Testis (tissue), 3 donors: Measurements from ENCODE around the gene FOXB1. TPM values are rescaled to one million over a fixed set of nuclear protein-coding genes. Genes with fewer than 3 reads are reported as not detected.

Experiments
- DNase-seq: peaks from one replicate; pipeline ENCODE4 v3.0.0-alpha.2; 2019
- H3K27ac ChIP-seq, 2 donors: fragments of 200-600 bp; sonication (generic); one replicate each; pipeline ENCODE4 v1.5.1; 2019
- H3K27me3 ChIP-seq: fragments of 200-600 bp; sonication (generic); one replicate; pipeline ENCODE4 v1.5.1; 2019
- H3K36me3 ChIP-seq: fragments of 200-600 bp; sonication (generic); one replicate; pipeline ENCODE4 v1.5.1; 2017; ENCODE audit warnings: low read depth; ENCODE audit errors: missing control alignments
- H3K4me1 ChIP-seq: fragments of 200-600 bp; sonication (generic); one replicate; pipeline ENCODE4 v1.5.1; 2019
- H3K4me3 ChIP-seq, 2 donors: fragments of 200-600 bp; sonication (generic); one replicate each; pipeline ENCODE4 v1.5.1; 2017 to 2019
- H3K9me3 ChIP-seq: fragments of 200-600 bp; sonication (generic); one replicate; pipeline ENCODE4 v1.5.1; 2017
- POLR2A ChIP-seq: fragments of 450-650 bp; IDR thresholded peaks from one replicate; pipeline ENCODE4 v1.6.1; 2017; ENCODE audit warnings: antibody characterized with exemption, mild to moderate bottlenecking, moderate library complexity
- WGBS, 2 donors: methylation state at CpG; one replicate each; pipeline ENCODE4 v1.1.5; 2018; 5-methylcytosine and 5-hydroxymethylcytosine counted together
- intact Hi-C: fragments of 100-400 bp; cut with DNase I; formaldehyde crosslinking; loops from one replicate; pipeline ENCODE4 v1.15.1; 2023; ENCODE audit warnings: low total_unique reads
- polyA plus RNA-seq: library from polyadenylated mRNA; stranded (reverse); fragments of 350-450 nt; fragmentation: Illumina TruSeq; extraction: RNeasy Lipid Tissue Mini Kit (QIAGEN cat#74804); gene quantifications from one replicate; pipeline ENCODE4 v1.2.3, GENCODE V29; 2014; ENCODE audit warnings: low read depth, low replicate concordance; ENCODE audit not compliant: insufficient read depth
- total RNA-seq, 2 donors: library from RNA; depleted of rRNA; stranded (reverse); fragments of >200 nt; gene quantifications; one replicate each; pipeline ENCODE4 v1.2.3, GENCODE V29; 2016
- TF ChIP-seq, protein P1 (sequence below), 3 experiments: fragments of 450-650 bp in 2 of 3; fragments of 200-600 bp in 1 of 3; sonication (generic) in 1 of 3; IDR thresholded peaks; one replicate each; pipeline ENCODE4 v1.5.1; 2016 to 2019; ENCODE audit warnings: antibody characterized with exemption in 3 of 3, mild to moderate bottlenecking in 2 of 3, moderate library complexity in 1 of 3

FOXB1 gene
- total and polyA plus RNA-seq, 3 donors from 2014 or later, result 0.56 to 7.4 (median 1.5) TPM

DNA sequence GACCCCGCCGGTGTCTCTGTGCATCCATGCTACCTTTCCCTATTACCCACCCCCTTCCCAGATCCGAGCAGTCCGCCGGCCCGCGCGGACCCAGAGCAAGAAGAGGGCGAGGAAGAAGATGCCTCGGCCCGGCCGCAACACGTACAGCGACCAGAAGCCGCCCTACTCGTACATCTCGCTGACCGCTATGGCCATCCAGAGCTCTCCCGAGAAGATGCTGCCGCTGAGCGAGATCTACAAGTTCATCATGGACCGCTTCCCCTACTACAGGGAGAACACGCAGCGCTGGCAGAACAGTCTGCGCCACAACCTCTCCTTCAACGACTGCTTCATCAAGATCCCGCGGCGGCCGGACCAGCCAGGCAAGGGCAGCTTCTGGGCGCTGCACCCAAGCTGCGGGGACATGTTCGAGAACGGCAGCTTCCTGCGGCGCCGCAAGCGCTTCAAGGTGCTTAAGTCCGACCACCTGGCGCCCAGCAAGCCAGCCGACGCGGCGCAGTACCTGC is 788 bp downstream of the FOXB1 start:
- WGBS, 2 donors, result 4 to 8% methylated on average over 8 to 44 of the region's 44 CpGs
- peaks cover 22% of the 10 kb centered on the region for H3K4me1 ChIP-seq
- no peak overlapping the region for H3K27ac ChIP-seq
- H3K36me3 ChIP-seq, result no peaks in the 10 kb centered on the region
- no peaks in the 10 kb centered on the region for H3K9me3 ChIP-seq
- TF ChIP-seq POLR2A, result no peak
- TF ChIP-seq, protein P1, sequence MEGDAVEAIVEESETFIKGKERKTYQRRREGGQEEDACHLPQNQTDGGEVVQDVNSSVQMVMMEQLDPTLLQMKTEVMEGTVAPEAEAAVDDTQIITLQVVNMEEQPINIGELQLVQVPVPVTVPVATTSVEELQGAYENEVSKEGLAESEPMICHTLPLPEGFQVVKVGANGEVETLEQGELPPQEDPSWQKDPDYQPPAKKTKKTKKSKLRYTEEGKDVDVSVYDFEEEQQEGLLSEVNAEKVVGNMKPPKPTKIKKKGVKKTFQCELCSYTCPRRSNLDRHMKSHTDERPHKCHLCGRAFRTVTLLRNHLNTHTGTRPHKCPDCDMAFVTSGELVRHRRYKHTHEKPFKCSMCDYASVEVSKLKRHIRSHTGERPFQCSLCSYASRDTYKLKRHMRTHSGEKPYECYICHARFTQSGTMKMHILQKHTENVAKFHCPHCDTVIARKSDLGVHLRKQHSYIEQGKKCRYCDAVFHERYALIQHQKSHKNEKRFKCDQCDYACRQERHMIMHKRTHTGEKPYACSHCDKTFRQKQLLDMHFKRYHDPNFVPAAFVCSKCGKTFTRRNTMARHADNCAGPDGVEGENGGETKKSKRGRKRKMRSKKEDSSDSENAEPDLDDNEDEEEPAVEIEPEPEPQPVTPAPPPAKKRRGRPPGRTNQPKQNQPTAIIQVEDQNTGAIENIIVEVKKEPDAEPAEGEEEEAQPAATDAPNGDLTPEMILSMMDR (IDR thresholded peaks at IDR 0.05), result no peak
- intact Hi-C loops, result no loop called here
- DNase-seq, result no peak
- H3K27me3 ChIP-seq, result peaks cover 5% of the 10 kb centered on the region
- peak overlapping the region; percentile 40 to 42 for H3K4me3 ChIP-seq

GRCh38 chr15:60005352-60006202 is 1.5 kb downstream of the FOXB1 start:
- Histone ChIP-seq H3K27me3 (peaks cover 4% of the 10 kb centered on the region), H3K9me3 (no peaks in the 10 kb centered on the region), H3K4me1 (peaks cover 22% of the 10 kb centered on the region), H3K4me3 (peak overlapping the region; percentile 42), H3K36me3 (no peaks in the 10 kb centered on the region), H3K27ac (no peak overlapping the region)
- TF ChIP-seq, protein P1 (IDR thresholded peaks at IDR 0.05), result no peak
- no peak for TF ChIP-seq POLR2A
- DNase-seq, result no peak
- intact Hi-C loops, result no loop called here
- 3 to 4% methylated on average over 32 to 65 of the region's 77 CpGs for WGBS, 2 donors

DNA sequence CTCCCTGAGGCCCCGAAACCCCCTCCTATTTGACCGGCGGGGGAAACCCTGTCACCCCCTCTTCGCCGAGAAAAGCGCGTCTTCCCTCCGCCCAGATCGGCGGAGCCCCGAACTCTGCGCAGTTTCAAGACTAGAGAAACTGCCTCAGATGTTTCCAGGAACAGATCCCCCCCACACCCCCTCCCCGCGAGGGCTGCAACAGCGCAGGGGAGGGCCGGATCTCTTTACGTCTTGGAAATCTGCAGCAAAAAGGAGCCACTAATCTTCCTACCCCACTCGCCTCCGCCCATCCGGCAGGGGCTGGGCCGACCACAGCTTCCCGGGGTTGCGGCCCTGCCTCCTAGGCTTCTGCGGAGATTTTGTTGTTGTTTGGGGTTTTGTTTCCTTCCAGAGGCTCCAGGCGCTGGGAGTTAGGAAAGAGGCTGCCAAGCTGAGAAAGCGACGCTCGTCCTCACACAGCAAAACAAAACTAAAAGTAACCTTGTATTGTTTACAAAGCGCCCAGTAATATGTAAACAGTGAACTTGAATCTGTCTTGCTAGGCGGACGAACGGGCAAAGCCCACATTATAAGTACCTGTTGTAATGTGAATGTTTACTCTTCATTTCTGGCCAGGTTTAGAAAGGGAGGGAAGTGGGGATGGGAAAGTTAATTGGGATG is 2.2 kb downstream of the FOXB1 start:
- 0 to 2% methylated on average over 22 to 32 of the region's 32 CpGs for WGBS, 2 donors
- no peaks in the 10 kb centered on the region for H3K27me3 ChIP-seq
- peak overlapping the region; percentile 42 for H3K4me3 ChIP-seq
- intact Hi-C loops, result no loop called here
- no peak overlapping the region for H3K27ac ChIP-seq
- H3K4me1 ChIP-seq, result peaks cover 22% of the 10 kb centered on the region
- no peaks in the 10 kb centered on the region for H3K9me3 ChIP-seq
- TF ChIP-seq, protein P1 (IDR thresholded peaks at IDR 0.05), result no peak
- no peak for TF ChIP-seq POLR2A
- peak; percentile 44 for DNase-seq
- no peaks in the 10 kb centered on the region for H3K36me3 ChIP-seq

DNA sequence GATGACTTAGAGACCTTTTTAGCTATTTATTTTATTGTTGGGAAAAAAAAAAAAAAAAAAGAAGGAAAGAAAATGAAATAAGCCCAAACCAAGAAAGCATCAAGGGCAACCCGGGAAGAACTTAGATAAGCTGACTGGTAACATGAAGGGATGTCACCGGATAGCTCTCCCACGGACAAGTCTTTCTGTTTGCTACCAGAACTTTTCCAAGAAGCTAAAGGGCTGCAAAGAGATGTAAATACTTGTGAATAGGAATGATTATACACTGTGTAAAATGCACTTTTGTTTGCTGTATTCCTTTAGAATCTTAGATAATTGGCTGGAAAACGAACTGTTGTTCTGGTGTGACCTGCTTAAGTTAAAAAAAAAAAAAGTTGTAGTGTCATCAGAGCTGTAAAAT is 2.8 kb downstream of the FOXB1 start:
- intact Hi-C loops, result no loop called here
- H3K4me3 ChIP-seq, result no peak overlapping the region
- no peak overlapping the region for H3K27ac ChIP-seq
- TF ChIP-seq POLR2A, result no peak
- TF ChIP-seq, protein P1 (IDR thresholded peaks at IDR 0.05), result no peak
- H3K9me3 ChIP-seq, result no peaks in the 10 kb centered on the region
- WGBS, 2 donors, result 13 to 15% methylated on average over 4 of the region's 4 CpGs
- DNase-seq, result no peak
- no peaks in the 10 kb centered on the region for H3K36me3 ChIP-seq
- no peaks in the 10 kb centered on the region for H3K27me3 ChIP-seq
- peaks cover 22% of the 10 kb centered on the region for H3K4me1 ChIP-seq
